Right lobe of liver (tissue), 6 donors: ENCODE results near the gene LIMS1. TPM values are rescaled to one million over a fixed set of nuclear protein-coding genes. Genes with fewer than 3 reads are reported as not detected.
"Not testable (repeated sequence)": the region's sequence is repeated elsewhere in the genome, so short reads cannot be mapped to it uniquely, and the experiment has no call there.

Source experiments
- ATAC-seq, 4 donors: fragments of 200-7000 bp; cut with Tn5 transposase; one replicate each; pipeline ENCODE4 v1.9.1; 2020; ENCODE audit warnings: mild to moderate bottlenecking in 4 of 4, moderate library complexity in 4 of 4
- DNase-seq, 3 donors: peaks; one replicate each; pipeline ENCODE4 v3.0.0-alpha.2; 2020
- H3K27ac ChIP-seq, 3 donors: fragments of 200-600 bp; one replicate each; pipeline ENCODE4 v1.8.0; 2022
- H3K27me3 ChIP-seq, 2 donors: fragments of 200-600 bp; one replicate each; pipeline ENCODE4 v1.8.0; 2022
- H3K36me3 ChIP-seq, 4 donors: fragments of 200-600 bp; sonication (generic) in 1 of 4; one replicate each; pipeline versions ENCODE4 v1.5.1 to v1.8.0; 2017 to 2022; ENCODE audit warnings: control low read depth in 1 of 4
- H3K4me1 ChIP-seq, 4 donors: fragments of 200-600 bp; sonication (generic) in 1 of 4; one replicate each; pipeline versions ENCODE4 v1.5.1 to v1.8.0; 2017 to 2022; ENCODE audit warnings: control low read depth in 1 of 4
- H3K4me3 ChIP-seq, 3 donors: fragments of 200-600 bp; one replicate each; pipeline ENCODE4 v1.8.0; 2022
- H3K9me3 ChIP-seq, 4 donors: fragments of 200-600 bp; sonication (generic) in 1 of 4; one replicate each; pipeline versions ENCODE4 v1.5.1 to v1.8.0; 2017 to 2022; ENCODE audit warnings: control low read depth in 1 of 4
- POLR2A ChIP-seq: fragments of 450-650 bp; IDR thresholded peaks from one replicate; pipeline ENCODE4 v1.6.1; 2017; ENCODE audit warnings: antibody characterized with exemption, mild to moderate bottlenecking
- WGBS: methylation state at CpG from one replicate; pipeline ENCODE4 v1.1.6; 2018; ENCODE audit warnings: low coverage, low lambda C conversion rate; ENCODE audit not compliant: insufficient coverage; ENCODE audit errors: missing lambda C conversion rate; 5-methylcytosine and 5-hydroxymethylcytosine counted together
- intact Hi-C, 2 donors: fragments of 100-400 bp; cut with DNase I; formaldehyde crosslinking; loops; one replicate each; pipeline versions ENCODE4 v1.11.2 to v1.14.1; 2022
- small RNA-seq, 2 experiments: library from RNA; depleted of rRNA; stranded (forward); fragments of <200 nt; gene quantifications; one replicate each; pipeline ENCODE3, GENCODE V24; 2016
- total RNA-seq, 6 experiments: library from RNA; depleted of rRNA in 2 of 6; stranded (reverse); fragments of >200 nt in 2 of 6; fragmentation: NEBNext Ultra II Directional in 3 of 6; extraction: Animal tissue kit (Norgen Biotek cat#: 25700) in 3 of 6; gene quantifications; one replicate each; pipeline versions ENCODE4 v1.1.0 to v1.2.4, GENCODE V29; 2016 to 2023
- TF ChIP-seq, protein P1 (sequence below), 4 donors: fragments of 200-600 bp in 3 of 4; fragments of 450-650 bp in 1 of 4; IDR thresholded peaks; one replicate each; pipeline versions ENCODE4 v1.5.1 to v1.8.0; 2016 to 2022; ENCODE audit warnings: antibody characterized with exemption in 4 of 4, mild to moderate bottlenecking in 2 of 4
- donor health status: DM: no; HTN: yes; CAD: no.
- donor health status: DM: no; HTN: no; CAD: no.
- donor health status: DM: no; HTN: no; CAD: no.
- donor health status: DM: no; HTN: yes; CAD: no.
- donor health status: DM: no; HTN: yes; CAD: no.

LIMS1 gene
- total RNA-seq, 6 experiments from 2014 or later = 15.7 to 33.0 (median 18.7) TPM

DNA sequence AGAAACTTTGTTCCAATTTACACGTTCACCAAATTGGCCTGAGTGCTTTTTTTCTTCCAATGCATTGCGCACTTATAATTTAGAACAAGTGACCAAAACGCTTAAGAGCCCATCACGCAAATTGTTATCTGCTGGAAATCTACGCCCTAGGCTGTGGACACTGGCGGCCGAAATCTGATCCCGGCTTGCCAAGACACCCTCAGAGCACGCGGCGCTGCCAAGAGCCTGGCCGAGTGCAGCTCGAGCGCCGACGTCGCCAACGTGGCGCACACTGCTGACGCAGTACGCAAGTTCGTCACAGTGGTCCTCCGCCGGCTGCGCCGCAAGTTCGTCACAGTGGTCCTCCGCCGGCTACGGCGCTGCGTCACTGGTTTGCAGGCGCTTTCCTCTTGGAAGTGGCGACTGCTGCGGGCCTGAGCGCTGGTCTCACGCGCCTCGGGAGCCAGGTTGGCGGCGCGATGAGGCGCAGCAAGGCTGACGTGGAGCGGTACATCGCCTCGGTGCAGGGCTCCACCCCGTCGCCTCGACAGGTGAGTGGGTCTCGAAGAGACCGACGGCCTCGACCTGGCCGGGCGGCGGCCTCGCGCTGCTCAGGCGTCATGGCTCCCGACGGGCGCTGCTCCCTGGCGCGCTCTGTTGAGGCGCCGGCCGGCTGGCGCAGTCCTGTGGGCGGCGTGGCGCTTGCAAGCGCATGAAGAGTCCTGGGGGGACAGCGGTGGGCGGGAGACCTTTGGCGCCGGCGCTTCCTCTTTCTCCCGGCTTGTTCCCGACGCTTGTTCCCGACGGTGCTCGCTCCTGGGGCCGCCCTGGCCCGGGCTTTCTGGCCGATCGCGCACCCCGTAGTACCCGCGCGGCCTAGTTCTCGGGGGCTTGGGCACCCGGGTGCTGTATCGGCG lies 185.1 kb downstream of the LIMS1 start, which contains the start of gene RANBP2:
TSS of gene RANBP2 (plus strand) at position 334 of the 896 bp plus-strand sequence. CDS start at position 459, 125 bp downstream.
- H3K4me1 ChIP-seq = peaks cover 0 to 13% (median 3%) of the 10 kb centered on the region in 4 donors
- intact Hi-C loops = no loop called here
- H3K36me3 ChIP-seq = no peaks in the 10 kb centered on the region
- peak; percentile 98 to 100 (median 99) for ATAC-seq
- TF ChIP-seq, protein P1, sequence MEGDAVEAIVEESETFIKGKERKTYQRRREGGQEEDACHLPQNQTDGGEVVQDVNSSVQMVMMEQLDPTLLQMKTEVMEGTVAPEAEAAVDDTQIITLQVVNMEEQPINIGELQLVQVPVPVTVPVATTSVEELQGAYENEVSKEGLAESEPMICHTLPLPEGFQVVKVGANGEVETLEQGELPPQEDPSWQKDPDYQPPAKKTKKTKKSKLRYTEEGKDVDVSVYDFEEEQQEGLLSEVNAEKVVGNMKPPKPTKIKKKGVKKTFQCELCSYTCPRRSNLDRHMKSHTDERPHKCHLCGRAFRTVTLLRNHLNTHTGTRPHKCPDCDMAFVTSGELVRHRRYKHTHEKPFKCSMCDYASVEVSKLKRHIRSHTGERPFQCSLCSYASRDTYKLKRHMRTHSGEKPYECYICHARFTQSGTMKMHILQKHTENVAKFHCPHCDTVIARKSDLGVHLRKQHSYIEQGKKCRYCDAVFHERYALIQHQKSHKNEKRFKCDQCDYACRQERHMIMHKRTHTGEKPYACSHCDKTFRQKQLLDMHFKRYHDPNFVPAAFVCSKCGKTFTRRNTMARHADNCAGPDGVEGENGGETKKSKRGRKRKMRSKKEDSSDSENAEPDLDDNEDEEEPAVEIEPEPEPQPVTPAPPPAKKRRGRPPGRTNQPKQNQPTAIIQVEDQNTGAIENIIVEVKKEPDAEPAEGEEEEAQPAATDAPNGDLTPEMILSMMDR (IDR thresholded peaks at IDR 0.05) = no peak
- TF ChIP-seq POLR2A = peak; percentile 92
- H3K4me3 ChIP-seq = peak within 1 kb of the TSS; percentile 76 to 90 (median 82)
- WGBS = 0% methylated on average over 28 of the region's 97 CpGs
- DNase-seq = peak; percentile 96 to 97 (median 97)
- no peaks in the 10 kb centered on the region for H3K27me3 ChIP-seq
- H3K27ac ChIP-seq = peak within 1 kb of the TSS; percentile 95 to 97 (median 96)
- H3K9me3 ChIP-seq = no peaks in the 10 kb centered on the region

DNA sequence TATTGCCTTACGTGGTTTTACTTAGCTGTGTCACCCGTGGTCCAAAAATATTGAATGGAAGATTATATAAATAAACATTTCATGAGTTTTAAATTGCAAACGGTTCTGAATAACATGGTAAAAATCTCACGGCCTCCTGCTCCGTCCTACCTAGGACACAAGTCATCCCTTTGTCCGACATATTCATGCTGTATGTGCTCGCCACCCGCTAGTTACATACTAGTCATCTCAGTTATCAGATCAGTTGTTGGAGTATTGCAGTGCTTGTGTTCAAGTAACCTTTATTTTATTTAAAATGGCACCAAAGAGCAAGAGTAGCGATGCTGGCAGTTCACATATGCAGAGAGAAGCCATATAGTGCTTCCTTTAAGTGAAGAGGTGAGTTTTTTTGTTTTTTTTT lies 191.8 kb downstream of the LIMS1 start:
- H3K4me1 ChIP-seq, H3K4me3 ChIP-seq, intact Hi-C loops, H3K27me3 ChIP-seq, ATAC-seq, DNase-seq, H3K9me3 ChIP-seq, H3K36me3 ChIP-seq, H3K27ac ChIP-seq: not testable (repeated sequence)
- WGBS = 64% methylated on average over 9 of the region's 9 CpGs

DNA sequence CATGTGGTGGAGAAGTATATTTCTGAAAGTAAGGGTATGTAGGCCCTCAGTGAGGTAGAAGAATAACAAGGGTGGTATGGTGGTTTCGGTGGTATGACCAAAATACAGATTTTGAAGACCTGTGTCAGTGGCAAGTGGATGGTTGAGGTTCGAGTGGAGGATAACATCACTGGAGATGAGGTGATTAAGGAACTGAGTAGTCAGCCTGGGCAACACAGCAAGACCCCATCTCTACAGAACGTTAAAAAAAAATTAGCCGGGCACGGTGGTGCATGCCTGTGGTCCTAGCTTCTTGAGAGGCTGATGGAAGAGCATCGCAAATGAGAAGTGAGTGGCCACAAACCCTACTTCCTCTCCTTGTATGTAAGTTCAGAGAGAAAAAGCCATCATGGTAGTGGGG lies 200.4 kb downstream of the LIMS1 start:
- H3K4me1 ChIP-seq, H3K4me3 ChIP-seq, ATAC-seq, intact Hi-C loops, H3K9me3 ChIP-seq, H3K27ac ChIP-seq, H3K27me3 ChIP-seq, DNase-seq: not testable (repeated sequence)
- peaks cover 0 to 28% (median 6%) of the 10 kb centered on the region in 4 donors for H3K36me3 ChIP-seq
- 96% methylated on average over 4 of the region's 6 CpGs for WGBS

Small RNA genes within 50 kb of the gene (small RNA-seq; reads per million reads assigned to genes)
- gene AC010095.1 = 0 reads per million in 2 experiments

Other genes with a start within 250 kb of the LIMS1 start
- gene SULT1C2, start 245.6 kb upstream of the LIMS1 start, total RNA-seq = 10 to 100 TPM in 1 of 6 experiments, 1 to 10 TPM in 3, under 1 TPM in 1, not detected in 1; 0.87 to 31.2 (median 2.0) TPM
- gene SULT1C4, start 156.5 kb upstream of the LIMS1 start, total RNA-seq = 1 to 10 TPM in 5 of 6 experiments, under 1 TPM in 1; 0.92 to 2.7 (median 1.4) TPM
- gene GCC2, start 85.3 kb upstream of the LIMS1 start, total RNA-seq = 10 to 100 TPM; 11.9 to 24.7 (median 17.7) TPM
- gene RANBP2, start 185.0 kb downstream of the LIMS1 start, total RNA-seq = 10 to 100 TPM; 31.9 to 41.5 (median 36.1) TPM